Stimulated activated CD4-positive, alpha-beta T cell treated with anti-CD3 and anti-CD28 coated beads, TNF-alpha, amount 100 ng/mL, for 24 hours (primary cell): Measurements from ENCODE around the gene SLC5A12.
A peak's percentile ranks its signal among the peaks of the same experiment; 100 is the strongest.
"Not testable (repeated sequence)": the region's sequence is repeated elsewhere in the genome, so short reads cannot be mapped to it uniquely, and the experiment has no call there.

Source experiments
- DNase-seq, 3 experiments: peaks; one replicate each; pipeline ENCODE4 v3.0.0-alpha.2; 2020; ENCODE audit warnings: low read depth in 3 of 3

Gene SLC5A12

DNA sequence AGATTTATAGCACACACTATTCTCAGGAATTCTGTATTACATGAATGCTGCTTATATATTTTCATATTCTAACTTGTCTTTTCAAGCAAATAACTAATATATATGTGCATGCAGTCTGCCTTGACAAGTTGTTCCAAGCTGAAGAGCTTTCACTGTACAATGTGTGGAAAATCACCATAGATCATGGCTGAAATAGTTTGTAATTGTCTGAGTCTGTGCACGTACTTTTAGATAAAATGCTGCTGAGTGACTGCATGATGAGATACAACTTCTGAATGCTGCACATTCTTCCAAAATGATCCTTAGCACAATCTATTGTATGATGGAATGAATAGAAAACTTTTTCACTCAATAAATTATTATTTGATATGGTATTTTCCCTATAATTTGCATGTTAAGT, 58.9 kb downstream of the SLC5A12 start:
- DNase-seq: no peak

GRCh38 chr11:26655287-26655686, 66.6 kb downstream of the SLC5A12 start:
- DNase-seq: no peak

DNA sequence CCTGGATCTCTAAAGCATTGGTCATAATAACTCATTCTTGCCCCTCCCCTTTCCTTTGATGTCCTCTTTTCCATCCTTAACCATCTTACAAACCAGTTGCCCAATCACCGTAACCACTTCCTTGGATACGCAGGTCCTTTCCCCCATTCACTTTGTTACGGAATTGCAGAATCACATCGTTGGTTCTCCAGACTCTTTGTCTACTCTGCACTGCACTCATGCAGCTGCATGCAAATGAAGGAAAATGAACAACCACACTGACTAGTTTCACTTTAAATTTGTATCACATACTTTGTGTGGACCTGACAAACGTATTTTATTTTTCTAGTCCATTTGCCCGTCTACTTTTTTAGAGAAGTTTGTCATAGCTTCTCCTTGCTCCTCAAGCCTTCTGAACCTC, 69.9 kb downstream of the SLC5A12 start:
- no peak for DNase-seq

DNA sequence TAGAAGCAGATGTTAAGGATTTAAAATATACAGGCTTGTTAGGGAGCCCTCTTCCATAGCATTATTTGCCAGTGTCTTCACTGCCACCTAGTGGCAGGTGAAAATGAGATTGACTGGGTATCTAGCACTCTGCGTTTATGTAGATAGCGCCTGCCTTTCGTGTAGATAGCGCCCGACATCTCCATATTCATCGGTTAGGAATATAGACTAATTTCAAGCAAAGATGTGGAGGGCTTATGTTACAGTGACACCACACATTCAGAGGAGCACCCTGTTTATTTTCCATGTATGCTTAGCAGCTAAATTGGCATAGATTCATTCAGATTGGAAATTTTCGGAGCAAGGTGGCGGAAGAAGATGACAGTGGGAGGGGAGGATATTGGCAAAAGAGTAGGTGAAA, 72.0 kb downstream of the SLC5A12 start:
- DNase-seq: peak in 1 of 3 experiments; percentile 1

GRCh38 chr11:26643314-26643713, 78.5 kb downstream of the SLC5A12 start:
- not testable (repeated sequence) for DNase-seq

- DNase-seq: no peak
Observed at GRCh38 chr11:26632691-26633159, 89.1 kb downstream of the SLC5A12 start.

- DNase-seq: no peak
Observed at GRCh38 chr11:26626346-26626745, 95.5 kb downstream of the SLC5A12 start.

DNA sequence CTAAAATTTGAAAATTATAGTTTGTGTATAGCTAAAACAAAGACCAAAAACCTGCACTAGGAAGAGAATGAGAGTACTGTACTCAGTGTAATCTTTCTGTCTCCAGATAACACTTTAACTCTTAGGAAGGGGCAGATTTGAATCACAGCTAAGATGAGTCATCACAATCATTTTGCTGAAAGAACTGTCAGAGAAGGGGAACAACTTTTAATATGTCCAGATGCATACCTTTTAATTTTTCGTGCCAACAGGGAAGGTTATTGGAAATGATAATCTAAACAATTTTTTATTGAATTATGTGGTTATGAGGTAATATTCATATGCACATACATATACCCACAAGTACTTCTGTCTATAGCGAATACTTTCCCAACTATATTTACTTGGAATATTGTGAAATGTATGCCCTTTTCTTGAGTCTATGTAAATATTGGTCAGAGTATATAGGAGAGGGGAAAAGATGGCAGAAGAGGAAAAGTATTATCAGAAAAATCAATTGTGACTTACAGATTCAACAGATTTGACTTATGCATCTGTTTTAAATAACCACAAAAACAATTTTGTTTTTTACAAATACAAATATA, 98.7 kb downstream of the SLC5A12 start:
- no peak for DNase-seq

- DNase-seq: no peak
Observed at GRCh38 chr11:26622181-26622580, 99.7 kb downstream of the SLC5A12 start.

DNA sequence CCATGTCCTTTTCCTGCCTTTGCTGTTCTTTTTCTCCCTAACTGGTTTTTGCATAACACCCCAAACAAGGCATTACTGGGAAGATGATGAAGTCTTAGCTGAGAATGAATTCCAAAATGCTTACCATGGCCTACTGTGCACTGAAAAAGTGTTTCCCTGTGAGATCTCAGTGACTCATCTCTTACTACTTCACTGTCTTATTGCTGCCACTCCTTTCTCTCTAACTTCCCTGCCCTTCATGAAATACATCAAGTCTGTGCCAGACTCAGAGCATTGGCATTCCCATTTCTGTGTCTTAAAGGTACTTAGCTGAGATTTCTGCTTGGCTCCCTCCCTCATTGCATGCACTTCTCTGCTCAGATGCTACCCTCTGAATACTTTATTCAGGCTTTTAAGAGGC, 100.7 kb downstream of the SLC5A12 start:
- DNase-seq: no peak

DNA sequence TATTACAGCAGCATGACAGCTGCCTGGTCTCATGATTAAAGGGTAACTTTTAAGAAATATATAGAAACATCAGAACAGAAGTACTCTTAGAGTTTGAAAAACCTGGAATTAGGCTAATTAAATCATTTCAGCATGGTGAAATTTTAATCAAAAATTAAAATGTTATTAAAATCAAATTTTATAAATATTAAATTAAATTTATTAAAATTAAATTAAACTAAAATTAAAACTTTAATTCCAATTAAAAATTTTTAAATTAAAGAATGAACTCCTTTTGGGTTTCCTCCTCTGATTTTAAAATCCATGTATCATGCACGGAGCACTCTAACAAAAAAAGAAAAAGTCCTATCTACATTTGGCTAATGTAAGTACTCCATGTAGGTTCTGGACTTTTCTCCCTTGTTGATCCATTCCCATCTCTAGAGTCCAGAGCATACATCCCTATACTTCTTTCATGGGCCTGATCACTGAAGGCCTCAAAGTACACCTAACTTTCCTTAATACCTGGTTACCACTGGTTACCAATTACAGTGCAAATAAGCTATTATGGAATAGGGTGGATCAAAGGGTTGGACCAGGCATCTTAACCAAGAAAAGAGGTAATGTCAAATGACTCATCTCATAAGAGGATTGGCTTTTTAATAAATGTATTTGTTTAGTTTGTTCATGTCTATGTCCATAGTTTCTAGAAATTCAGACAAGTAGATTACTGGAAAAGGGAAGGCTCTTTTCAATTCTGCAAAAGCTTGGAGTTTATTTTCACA, 101.4 kb downstream of the SLC5A12 start:
- DNase-seq: no peak

DNA sequence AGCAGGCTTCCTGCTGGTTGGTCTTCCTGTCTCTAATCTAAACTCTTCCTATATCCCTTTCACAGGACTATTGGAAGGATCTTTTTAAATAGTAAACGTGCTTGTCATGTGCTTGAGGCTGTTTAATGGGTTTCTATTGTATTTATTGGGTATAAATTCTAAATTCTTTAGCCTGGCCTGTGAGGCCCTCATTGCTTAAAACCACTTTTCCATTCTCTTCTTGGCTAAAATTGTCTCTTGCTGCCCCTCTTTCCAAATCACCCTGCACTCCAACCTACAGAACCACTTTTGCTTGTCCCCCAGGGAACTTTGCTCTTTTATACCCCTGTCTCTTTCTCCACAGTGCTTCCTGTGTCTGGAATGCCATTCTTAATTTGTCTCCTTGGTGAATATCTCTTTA, 103.4 kb downstream of the SLC5A12 start:
- no peak for DNase-seq
